Measurements from ENCODE around the gene UBQLN4. TPM values are rescaled to one million over a fixed set of nuclear protein-coding genes. Genes with fewer than 3 reads are reported as not detected.

Gene UBQLN4
- total and polyA plus RNA-seq, 9 of the 15 experiments (the other 6 are each of a cell fraction or from before 2014, with no cell fraction given), result 13.5 to 65.5 (median 37.0) TPM

GRCh38 chr1:156082309-156083091, 28.9 kb upstream of the UBQLN4 start, which contains the start of gene MEX3A (continued):
- no peak for TF ChIP-seq KDM1A (IDR thresholded peaks at IDR 0.05)
- TF ChIP-seq ZNF197 (CRISPR knock-in tag; IDR thresholded peaks at IDR 0.05; ENCODE audit: low read depth), result no peak
- TF ChIP-seq STAG1 (CRISPR knock-in tag; IDR thresholded peaks at IDR 0.05; ENCODE audit: borderline replicate concordance), result no peak
- no peak for TF ChIP-seq ZNF717 (CRISPR knock-in tag; IDR thresholded peaks at IDR 0.05)
- TF ChIP-seq NR2C2 (CRISPR knock-in tag; IDR thresholded peaks at IDR 0.05), result no peak
- TF ChIP-seq NR2C2 (tag; IDR thresholded peaks at IDR 0.05), result peak; percentile 89
- TF ChIP-seq DLX4 (CRISPR knock-in tag; IDR thresholded peaks at IDR 0.05), result no peak
- TF ChIP-seq GMEB1 (CRISPR knock-in tag; IDR thresholded peaks at IDR 0.05), result peak; percentile 32; the same call in 1 of the 2 replicates
- TF ChIP-seq JUN (IDR thresholded peaks at IDR 0.05; ENCODE audit: borderline replicate concordance, low read depth, low read length), result no peak
- TF ChIP-seq JUN (CRISPR knock-in tag; IDR thresholded peaks at IDR 0.05; ENCODE audit: borderline replicate concordance), result no peak
- TF ChIP-seq KAT2B (IDR thresholded peaks at IDR 0.05; ENCODE audit: low read depth, low read length), result no peak
- no peak for TF ChIP-seq ETV6 (IDR thresholded peaks at IDR 0.05; ENCODE audit: borderline replicate concordance in 1 of 2, low read depth in 2 of 2, low read length in 1 of 2)
- TF ChIP-seq ETV6 (CRISPR knock-in tag; IDR thresholded peaks at IDR 0.05; ENCODE audit: borderline replicate concordance), result no peak
- no peak for TF ChIP-seq SNAPC5 (CRISPR knock-in tag; IDR thresholded peaks at IDR 0.05)
- peak; percentile 54; the same call in 1 of the 2 replicates for TF ChIP-seq L3MBTL2 (IDR thresholded peaks at IDR 0.05)
- TF ChIP-seq SIN3B (IDR thresholded peaks at IDR 0.05; ENCODE audit: low read depth), result no peak
- TF ChIP-seq ZNF140 (CRISPR knock-in tag; IDR thresholded peaks at IDR 0.05), result no peak
- TF ChIP-seq SLC30A9 (CRISPR knock-in tag; IDR thresholded peaks at IDR 0.05), result no peak
- no peak for TF ChIP-seq USF2 (CRISPR knock-in tag; IDR thresholded peaks at IDR 0.05)
- TF ChIP-seq ZNF280A (IDR thresholded peaks at IDR 0.05; ENCODE audit: low read depth, partially characterized antibody), result no peak
- TF ChIP-seq PCBP1 (IDR thresholded peaks at IDR 0.05; ENCODE audit: low read depth, low read length, poor library complexity, severe bottlenecking), result peak; percentile 59
- no peak for TF ChIP-seq RHOXF2B (CRISPR knock-in tag; conservative IDR thresholded peaks at IDR 0.05)
